Activated naive CD8-positive, alpha-beta T cell treated with anti-CD3 and anti-CD28 coated beads for 36 hours (primary cell): Measurements from ENCODE around the gene PDZD4. TPM values are rescaled to one million over a fixed set of nuclear protein-coding genes. Genes with fewer than 3 reads are reported as not detected.

Source experiments
- DNase-seq: peaks from one replicate; pipeline ENCODE4 v3.0.0; 2021
- H3K27ac Mint-ChIP-seq: one replicate; pipeline ENCODE4 v1.8.0; 2022; ENCODE audit warnings: mild to moderate bottlenecking, moderate library complexity, mixed read lengths
- H3K27me3 Mint-ChIP-seq: one replicate; pipeline ENCODE4 v1.8.0; 2022; ENCODE audit warnings: mild to moderate bottlenecking, mixed read lengths
- H3K36me3 Mint-ChIP-seq: one replicate; pipeline ENCODE4 v1.8.0; 2021; ENCODE audit warnings: mild to moderate bottlenecking, mixed read lengths
- H3K4me1 Mint-ChIP-seq: one replicate; pipeline ENCODE4 v1.8.0; 2021; ENCODE audit warnings: mixed read lengths
- H3K4me3 Mint-ChIP-seq: one replicate; pipeline ENCODE4 v1.8.0; 2022; ENCODE audit warnings: mild to moderate bottlenecking, moderate library complexity, mixed read lengths
- H3K9me3 Mint-ChIP-seq: one replicate; pipeline ENCODE4 v1.8.0; 2022; ENCODE audit warnings: mixed read lengths
- total RNA-seq, 2 experiments: library from RNA; stranded (reverse); gene quantifications; one replicate each; pipeline ENCODE4 v1.2.3, GENCODE V29; 2021

The PDZD4 gene
- total RNA-seq, 2 experiments from 2014 or later: 0.38 to 0.70 TPM

DNA sequence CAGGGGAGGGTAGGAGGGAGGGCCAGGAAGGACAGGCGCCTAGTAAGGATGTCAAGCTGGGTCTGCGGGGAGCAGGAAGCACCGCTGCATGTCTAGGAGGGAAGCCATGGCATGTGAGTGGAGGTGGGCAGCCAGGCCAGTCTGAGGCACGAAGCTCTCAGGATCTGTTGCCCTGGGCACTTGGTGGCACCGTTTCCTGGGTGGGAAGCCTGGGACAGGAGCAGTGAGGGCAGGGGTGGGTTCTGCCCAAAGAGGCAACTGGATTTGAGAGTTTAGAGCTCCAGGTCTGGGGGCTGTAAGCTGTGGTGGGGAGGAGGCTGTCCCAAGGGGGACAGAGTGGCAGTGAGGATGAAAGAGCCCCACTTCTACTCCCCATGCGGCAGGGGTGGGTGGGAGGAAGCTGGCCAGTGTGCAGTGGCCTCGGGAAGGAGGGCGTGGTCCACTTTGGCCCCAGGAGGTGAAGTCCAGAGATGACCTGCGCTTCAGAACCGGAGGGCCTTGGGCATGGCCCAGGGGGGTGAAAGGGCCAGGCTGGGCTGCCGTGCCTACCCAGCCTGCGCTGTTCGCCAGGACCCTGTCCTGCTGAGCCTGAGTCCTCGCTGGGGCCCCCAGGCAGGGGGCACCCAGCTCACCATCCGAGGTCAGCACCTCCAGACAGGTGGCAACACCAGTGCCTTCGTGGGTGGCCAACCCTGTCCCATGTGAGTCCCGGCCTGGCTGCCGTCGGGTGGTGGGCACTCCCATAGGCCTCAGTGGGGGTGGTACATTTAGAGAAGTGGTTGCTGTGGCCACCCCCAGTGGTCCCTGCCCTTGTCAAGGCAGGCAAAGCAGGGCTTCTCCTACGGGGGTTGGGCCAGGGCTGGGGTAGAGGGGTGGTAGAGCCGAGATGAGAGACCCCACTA is 57.8 kb downstream of the PDZD4 start:
- Mint-ChIP-seq H3K4me3 (no peak overlapping the region), H3K36me3 (no peaks in the 10 kb centered on the region), H3K4me1 (no peaks in the 10 kb centered on the region), H3K27me3 (no peaks in the 10 kb centered on the region), H3K27ac (no peak overlapping the region), H3K9me3 (no peaks in the 10 kb centered on the region)
- no peak for DNase-seq

DNA sequence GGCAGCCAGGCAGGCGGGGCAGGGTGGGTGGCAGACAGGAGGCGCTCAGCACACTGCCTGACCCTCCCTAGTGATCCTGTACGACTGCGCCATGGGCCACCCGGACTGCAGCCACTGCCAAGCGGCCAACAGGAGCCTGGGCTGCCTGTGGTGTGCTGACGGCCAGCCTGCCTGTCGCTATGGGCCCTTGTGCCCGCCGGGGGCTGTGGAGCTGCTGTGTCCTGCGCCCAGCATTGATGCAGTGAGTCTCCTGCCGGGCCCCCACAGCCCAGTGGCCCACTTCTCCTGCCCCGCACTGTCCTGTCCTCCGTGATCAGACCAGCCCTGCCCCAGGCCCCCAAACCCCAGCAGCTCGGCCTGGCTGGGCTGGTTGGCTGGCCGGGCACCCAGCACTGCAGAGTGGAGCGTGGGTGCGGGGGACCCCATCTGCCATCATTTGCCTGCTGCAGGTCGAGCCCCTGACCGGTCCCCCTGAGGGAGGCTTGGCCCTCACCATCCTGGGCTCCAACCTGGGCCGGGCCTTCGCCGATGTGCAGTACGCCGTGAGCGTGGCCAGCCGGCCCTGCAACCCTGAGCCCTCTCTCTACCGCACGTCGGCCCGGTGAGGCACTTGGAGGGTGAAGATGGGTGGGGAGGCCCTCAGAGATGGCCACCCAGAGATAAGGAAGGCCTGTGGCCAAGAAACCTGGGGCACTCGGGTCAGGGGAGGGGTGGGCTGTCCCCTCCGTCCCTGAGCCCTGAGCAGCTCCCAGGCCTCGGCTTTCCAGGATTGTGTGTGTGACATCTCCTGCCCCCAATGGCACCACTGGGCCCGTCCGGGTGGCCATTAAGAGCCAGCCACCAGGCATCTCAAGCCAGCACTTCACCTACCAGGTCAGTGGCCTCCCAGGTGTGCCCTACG is 58.7 kb downstream of the PDZD4 start:
- H3K9me3 Mint-ChIP-seq: no peaks in the 10 kb centered on the region
- no peak overlapping the region for H3K27ac Mint-ChIP-seq
- H3K36me3 Mint-ChIP-seq: no peaks in the 10 kb centered on the region
- peaks cover 2% of the 10 kb centered on the region for H3K4me1 Mint-ChIP-seq
- no peak for DNase-seq
- H3K27me3 Mint-ChIP-seq: no peaks in the 10 kb centered on the region
- H3K4me3 Mint-ChIP-seq: no peak overlapping the region

DNA sequence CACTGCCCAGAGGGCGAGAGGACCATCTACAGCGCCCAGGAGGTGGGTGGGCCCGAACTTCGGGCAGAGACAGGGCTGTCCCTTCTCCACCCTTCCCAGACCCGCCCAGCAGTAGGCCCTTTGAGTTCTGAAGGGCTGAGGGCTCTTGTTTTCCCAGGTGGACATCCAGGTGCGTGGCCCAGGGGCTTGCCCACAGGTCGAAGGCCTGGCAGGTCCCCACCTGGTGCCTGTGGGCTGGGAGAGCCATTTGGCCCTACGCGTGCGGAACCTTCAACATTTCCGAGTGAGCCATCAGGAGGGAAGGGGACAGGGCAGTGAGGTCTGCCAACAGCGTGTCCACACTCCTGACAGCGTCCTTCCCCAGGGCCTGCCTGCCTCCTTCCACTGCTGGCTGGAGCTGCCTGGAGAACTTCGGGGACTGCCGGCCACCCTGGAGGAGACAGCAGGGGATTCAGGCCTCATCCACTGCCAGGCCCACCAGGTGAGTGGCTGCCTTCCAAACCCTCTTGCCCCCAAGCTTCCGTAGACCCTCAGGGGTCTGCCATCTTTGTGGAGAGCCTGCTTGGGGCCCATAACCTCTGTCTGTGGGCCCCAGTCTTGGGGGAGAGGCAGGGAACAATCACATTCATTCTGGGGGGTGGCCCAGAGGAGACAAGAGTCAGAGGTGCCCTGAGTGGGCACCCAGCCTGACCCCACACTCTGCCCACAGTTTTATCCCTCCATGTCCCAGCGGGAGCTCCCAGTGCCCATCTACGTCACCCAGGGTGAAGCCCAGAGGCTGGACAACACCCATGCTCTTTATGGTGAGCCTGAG is 59.5 kb downstream of the PDZD4 start:
- H3K4me3 Mint-ChIP-seq: no peak overlapping the region
- no peaks in the 10 kb centered on the region for H3K36me3 Mint-ChIP-seq
- H3K4me1 Mint-ChIP-seq: peaks cover 5% of the 10 kb centered on the region
- H3K27me3 Mint-ChIP-seq: no peaks in the 10 kb centered on the region
- no peak overlapping the region for H3K27ac Mint-ChIP-seq
- H3K9me3 Mint-ChIP-seq: no peaks in the 10 kb centered on the region
- no peak for DNase-seq

DNA sequence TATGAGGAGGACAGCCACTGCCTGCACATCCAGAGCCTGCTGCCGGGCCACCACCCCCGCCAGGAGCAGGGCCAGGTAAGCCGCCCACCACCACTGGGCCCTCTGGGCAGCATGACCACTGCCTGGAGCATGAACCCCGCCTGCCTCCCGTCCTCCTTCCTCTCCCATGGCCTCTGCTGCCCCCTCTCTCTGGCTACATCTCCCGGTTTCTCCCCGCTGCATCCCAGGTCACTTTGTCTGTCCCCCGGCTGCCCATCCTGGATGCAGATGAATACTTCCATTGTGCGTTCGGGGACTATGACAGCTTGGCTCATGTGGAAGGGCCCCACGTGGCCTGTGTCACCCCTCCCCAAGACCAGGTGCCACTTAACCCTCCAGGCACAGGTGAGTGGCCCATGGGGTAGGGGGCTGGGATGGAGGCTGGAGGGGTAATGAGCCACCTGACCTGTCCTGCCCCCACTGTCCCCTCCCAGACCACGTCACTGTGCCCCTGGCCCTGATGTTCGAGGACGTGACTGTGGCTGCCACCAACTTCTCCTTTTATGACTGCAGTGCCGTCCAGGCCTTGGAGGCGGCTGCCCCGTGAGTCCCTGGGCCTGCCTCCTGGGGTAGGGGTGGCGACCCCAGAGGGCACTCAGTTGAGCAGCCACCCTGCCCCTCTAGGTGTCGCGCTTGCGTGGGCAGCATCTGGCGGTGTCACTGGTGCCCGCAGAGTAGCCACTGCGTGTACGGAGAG is 60.3 kb downstream of the PDZD4 start:
- H3K4me3 Mint-ChIP-seq: no peak overlapping the region
- H3K27ac Mint-ChIP-seq: no peak overlapping the region
- no peak for DNase-seq
- no peaks in the 10 kb centered on the region for H3K27me3 Mint-ChIP-seq
- H3K36me3 Mint-ChIP-seq: no peaks in the 10 kb centered on the region
- H3K4me1 Mint-ChIP-seq: peaks cover 5% of the 10 kb centered on the region
- H3K9me3 Mint-ChIP-seq: no peaks in the 10 kb centered on the region

DNA sequence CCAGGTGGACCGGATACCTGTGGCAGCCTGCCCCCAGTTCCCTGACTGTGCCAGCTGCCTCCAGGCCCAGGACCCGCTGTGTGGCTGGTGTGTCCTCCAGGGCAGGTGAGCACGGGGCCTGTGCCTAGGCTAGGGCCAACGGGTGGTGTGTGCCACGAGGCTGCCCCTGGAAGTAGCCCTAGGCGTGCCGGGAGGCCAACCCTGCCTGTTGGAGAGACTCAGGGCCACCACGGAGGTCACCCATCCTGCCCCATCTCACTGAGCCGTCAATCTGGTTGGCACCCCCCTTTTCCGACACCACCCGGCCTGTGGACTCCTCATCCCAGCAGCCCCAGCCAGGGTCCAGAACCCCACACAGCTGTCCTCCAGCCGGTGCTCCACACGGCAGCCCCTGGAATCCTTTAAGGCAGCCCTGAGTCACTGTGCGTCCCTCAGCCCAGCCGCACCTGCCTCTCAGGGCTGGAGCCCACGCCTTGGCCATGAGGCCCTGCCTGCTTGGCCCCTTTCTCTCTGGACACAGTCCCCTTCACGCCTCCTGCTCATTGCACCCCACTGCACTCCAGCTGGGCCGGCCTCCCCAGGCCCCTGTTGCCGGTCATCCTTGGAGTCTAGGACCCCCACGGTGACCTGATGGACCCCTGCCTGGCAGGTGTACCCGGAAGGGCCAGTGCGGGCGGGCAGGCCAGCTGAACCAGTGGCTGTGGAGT is 61.0 kb downstream of the PDZD4 start:
- H3K4me1 Mint-ChIP-seq: peaks cover 5% of the 10 kb centered on the region
- no peak for DNase-seq
- H3K9me3 Mint-ChIP-seq: no peaks in the 10 kb centered on the region
- H3K27ac Mint-ChIP-seq: no peak overlapping the region
- H3K27me3 Mint-ChIP-seq: no peaks in the 10 kb centered on the region
- no peaks in the 10 kb centered on the region for H3K36me3 Mint-ChIP-seq
- no peak overlapping the region for H3K4me3 Mint-ChIP-seq

DNA sequence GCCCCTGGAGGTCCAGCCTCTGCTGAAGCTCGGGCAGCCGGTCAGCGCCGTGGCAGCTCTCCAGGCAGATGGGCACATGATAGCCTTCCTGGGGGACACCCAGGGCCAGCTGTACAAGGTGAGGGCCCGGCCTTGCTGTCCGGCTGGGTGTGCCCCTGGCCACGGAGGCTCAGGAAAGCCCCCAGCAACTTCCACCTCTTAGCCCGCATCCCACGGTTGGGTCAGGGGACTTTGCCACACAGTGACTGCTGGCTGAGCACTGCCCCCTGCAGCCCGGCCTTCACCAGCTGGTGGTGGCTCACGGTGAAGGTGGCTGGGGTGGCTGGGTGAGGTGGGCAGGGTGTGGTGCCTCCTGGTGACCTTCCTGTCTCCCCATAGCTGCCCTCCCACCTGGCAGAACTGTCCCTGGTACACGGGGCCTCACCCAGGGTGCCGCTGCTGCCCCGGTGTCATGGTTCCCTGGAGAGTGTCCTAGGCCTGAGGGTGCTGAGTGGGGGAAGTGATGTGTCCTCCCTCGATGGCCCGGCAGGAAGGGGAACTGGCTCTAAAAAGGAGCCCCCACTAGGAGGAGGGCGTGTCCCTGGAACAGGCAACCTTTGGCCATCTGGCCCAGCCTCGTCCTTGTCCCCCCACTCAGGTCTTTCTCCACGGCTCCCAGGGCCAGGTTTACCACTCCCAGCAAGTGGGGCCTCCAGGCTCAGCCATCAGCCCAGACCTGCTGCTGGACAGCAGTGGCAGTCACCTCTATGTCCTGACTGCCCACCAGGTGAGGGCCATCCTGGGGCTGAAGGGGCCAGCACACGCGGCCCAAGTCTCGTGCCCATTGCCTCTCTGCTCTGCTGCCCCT is 61.8 kb downstream of the PDZD4 start:
- Mint-ChIP-seq H3K9me3 (no peaks in the 10 kb centered on the region), H3K36me3 (no peaks in the 10 kb centered on the region), H3K27ac (peak overlapping the region; percentile 34), H3K4me3 (peak overlapping the region; percentile 59), H3K4me1 (peaks cover 9% of the 10 kb centered on the region), H3K27me3 (no peaks in the 10 kb centered on the region)
- no peak for DNase-seq

DNA sequence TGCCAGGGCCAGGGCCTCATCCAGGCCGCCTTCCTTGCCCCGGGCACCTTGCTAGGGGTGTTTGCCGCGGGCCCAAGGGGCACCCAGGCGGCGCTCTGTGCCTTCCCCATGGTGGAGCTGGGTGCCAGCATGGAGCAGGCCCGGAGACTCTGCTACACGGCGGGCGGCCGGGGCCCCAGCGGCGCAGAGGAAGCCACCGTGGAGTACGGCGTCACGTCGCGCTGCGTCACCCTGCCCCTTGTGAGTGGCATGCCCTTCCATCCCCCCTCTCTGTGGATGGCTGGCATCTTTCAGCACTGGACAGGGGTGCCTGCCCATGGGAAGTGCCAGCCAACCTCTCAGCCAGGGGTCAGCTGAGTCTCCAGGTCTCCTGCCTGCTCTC is 62.7 kb downstream of the PDZD4 start:
- H3K27ac Mint-ChIP-seq: no peak overlapping the region
- no peaks in the 10 kb centered on the region for H3K27me3 Mint-ChIP-seq
- no peak overlapping the region for H3K4me3 Mint-ChIP-seq
- peaks cover 9% of the 10 kb centered on the region for H3K4me1 Mint-ChIP-seq
- H3K9me3 Mint-ChIP-seq: no peaks in the 10 kb centered on the region
- H3K36me3 Mint-ChIP-seq: no peaks in the 10 kb centered on the region
- DNase-seq: no peak

DNA sequence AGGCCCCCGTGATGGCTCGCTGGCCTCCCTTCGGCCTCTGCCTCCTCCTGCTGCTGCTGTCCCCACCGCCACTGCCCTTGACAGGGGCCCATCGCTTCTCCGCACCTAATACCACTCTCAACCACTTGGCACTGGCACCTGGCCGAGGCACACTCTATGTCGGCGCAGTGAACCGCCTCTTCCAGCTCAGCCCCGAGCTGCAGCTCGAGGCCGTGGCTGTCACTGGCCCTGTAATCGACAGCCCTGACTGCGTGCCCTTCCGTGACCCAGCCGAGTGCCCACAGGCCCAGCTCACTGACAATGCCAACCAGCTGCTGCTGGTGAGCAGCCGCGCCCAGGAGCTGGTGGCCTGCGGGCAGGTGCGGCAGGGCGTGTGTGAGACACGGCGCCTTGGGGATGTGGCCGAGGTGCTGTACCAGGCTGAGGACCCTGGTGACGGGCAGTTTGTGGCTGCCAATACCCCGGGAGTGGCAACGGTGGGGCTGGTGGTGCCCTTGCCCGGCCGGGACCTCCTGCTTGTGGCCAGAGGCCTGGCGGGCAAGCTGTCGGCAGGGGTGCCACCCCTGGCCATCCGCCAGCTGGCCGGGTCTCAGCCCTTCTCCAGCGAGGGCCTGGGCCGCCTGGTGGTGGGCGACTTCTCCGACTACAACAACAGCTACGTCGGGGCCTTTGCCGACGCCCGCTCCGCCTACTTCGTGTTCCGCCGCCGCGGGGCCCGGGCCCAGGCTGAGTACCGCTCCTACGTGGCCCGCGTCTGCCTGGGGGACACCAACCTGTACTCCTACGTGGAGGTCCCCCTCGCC is 63.3 kb downstream of the PDZD4 start:
- Mint-ChIP-seq H3K9me3 (no peaks in the 10 kb centered on the region), H3K27me3 (no peaks in the 10 kb centered on the region), H3K27ac (peak overlapping the region; percentile 39), H3K36me3 (no peaks in the 10 kb centered on the region), H3K4me1 (peaks cover 9% of the 10 kb centered on the region), H3K4me3 (no peak overlapping the region)
- DNase-seq: no peak

DNA sequence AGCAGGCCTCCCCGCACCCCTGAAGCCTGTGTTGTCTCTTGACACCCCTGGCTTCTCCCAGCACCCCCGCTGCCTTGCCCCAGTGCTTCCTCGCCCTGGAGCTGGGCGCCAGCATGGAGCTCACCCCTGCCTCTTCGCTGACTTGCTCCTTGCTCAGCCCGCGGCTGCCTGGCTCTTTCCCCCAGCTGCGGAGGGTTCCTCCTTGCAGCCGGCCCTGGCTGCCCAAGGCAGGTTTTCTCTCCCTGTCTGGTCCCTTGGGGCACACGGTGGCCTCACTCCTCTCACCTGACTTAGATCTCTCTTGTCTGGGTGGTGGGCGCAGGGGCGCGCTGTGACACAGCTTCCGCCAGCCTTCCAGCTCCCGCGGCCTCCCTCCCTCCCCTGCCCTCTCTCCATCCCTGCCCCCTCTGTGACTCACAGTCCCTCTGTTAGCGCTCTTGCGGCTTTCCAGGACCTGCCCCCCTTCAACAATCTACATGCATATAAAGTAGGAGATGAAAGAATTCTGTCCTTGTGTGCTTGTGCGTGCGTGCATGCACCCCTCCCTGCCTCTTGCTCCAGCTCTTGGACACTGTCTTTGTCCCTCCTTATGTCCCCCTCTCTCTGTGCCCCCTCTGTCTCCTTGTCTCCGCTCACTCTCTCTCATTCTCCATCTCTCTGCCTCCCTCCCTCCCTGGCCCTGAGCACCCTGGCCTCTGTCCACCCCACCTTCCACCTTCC is 64.1 kb downstream of the PDZD4 start:
- Mint-ChIP-seq H3K27me3 (no peaks in the 10 kb centered on the region), H3K9me3 (no peaks in the 10 kb centered on the region), H3K4me1 (peaks cover 9% of the 10 kb centered on the region), H3K27ac (peak overlapping the region; percentile 16), H3K4me3 (peak overlapping the region; percentile 49), H3K36me3 (no peaks in the 10 kb centered on the region)
- peak; percentile 60 for DNase-seq

DNA sequence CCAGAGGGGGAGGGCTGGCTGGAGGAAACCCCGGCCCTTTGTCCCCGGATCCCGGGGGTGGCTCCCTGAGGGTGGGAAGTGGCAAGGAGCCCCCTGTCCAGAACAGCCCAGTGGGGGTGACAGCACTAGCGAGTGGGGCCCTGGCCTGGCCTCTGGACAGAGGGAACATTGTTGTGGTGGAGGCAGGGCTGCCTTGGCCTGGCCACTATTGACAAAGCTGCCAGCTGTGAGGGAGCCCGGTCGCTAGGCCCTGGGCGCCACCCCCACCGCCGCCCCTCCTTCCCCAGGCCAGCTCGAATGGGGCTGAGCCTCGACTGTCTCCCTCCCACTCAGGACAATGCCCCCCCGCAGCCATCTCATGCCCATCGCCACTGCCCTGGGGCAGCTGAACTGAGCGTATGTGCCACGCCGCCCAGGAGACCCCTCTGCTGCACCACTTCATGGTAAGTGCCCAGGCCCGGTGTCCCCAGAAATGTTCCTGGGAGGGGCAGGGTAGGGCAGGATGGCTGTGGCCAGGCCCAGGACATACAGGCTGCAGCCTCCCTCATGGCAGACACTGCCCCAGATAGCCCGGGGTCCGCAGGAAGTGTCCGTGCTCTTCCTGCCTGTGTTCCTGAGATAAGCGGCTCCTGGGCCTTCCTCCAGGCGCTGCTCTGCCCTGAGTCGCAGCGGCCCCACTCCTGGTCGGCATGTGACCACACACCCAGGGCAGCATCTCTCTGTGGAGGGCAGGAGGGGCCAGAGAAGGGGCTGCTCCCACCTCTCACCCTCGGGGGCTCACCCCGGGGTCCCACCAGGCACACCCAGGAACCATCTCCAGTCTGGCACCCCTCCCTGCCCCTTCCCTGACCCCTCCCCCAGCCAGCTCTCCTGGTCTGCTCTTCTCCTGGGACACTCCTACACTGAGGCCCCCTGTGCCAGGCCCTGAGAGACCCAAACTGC is 64.9 kb downstream of the PDZD4 start:
- Mint-ChIP-seq H3K27ac (no peak overlapping the region), H3K9me3 (no peaks in the 10 kb centered on the region), H3K27me3 (no peaks in the 10 kb centered on the region), H3K36me3 (no peaks in the 10 kb centered on the region), H3K4me1 (peaks cover 9% of the 10 kb centered on the region), H3K4me3 (peak overlapping the region; percentile 49)
- DNase-seq: no peak

DNA sequence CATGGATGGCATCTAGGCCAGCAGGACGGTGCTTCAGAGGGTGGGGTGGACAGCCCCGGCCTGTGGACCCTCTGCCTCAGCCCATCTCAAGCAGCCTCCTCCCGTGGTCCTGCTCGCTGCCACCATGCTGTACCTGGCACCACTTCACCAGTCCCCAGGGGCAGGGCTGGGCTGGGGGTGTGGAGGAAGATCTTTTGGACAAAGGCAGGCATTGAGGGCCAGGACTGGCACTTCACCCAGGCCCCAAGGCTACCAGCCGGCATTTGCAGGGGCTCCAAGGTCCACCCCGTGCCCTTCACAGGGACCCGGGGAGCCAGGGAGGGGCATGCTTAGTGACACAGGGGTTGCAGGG is 65.6 kb downstream of the PDZD4 start:
- no peak overlapping the region for H3K27ac Mint-ChIP-seq
- no peak for DNase-seq

More for the DNA sequence above, 65.6 kb downstream of the PDZD4 start:
- Mint-ChIP-seq H3K4me1 (peaks cover 9% of the 10 kb centered on the region), H3K4me3 (no peak overlapping the region), H3K27me3 (no peaks in the 10 kb centered on the region), H3K36me3 (no peaks in the 10 kb centered on the region), H3K9me3 (no peaks in the 10 kb centered on the region)
